Skeletal muscle satellite cell (primary cell): ENCODE measurements around the gene IL34.

Source experiments
- H3K27me3 ChIP-seq: 2 replicates; pipeline ENCODE4 v1.7.0; 2013; ENCODE audit warnings: low read length; ENCODE audit not compliant: control insufficient read depth, insufficient read depth
- H3K36me3 ChIP-seq: 2 replicates; pipeline ENCODE4 v1.7.0; 2013; ENCODE audit warnings: mild to moderate bottlenecking, control low read depth, low read length; ENCODE audit not compliant: insufficient read depth
- H3K4me1 ChIP-seq: 2 replicates; pipeline ENCODE4 v1.7.0; 2013; ENCODE audit warnings: low read length; ENCODE audit not compliant: control insufficient read depth, insufficient read depth
- H3K4me2 ChIP-seq: 2 replicates; pipeline ENCODE4 v1.7.0; 2013; ENCODE audit warnings: mild to moderate bottlenecking, low read length
- H3K4me3 ChIP-seq: 2 replicates; pipeline ENCODE4 v1.7.0; 2013; ENCODE audit warnings: low read length
- H3K9ac ChIP-seq: 2 replicates; pipeline ENCODE4 v1.7.0; 2013; ENCODE audit warnings: mild to moderate bottlenecking, low read depth, low read length, moderate library complexity
- H3K9me3 ChIP-seq: replicated peaks from 2 replicates; pipeline ENCODE4 v1.7.0; 2013; ENCODE audit warnings: mild to moderate bottlenecking, control low read depth, low read length

IL34 gene

DNA sequence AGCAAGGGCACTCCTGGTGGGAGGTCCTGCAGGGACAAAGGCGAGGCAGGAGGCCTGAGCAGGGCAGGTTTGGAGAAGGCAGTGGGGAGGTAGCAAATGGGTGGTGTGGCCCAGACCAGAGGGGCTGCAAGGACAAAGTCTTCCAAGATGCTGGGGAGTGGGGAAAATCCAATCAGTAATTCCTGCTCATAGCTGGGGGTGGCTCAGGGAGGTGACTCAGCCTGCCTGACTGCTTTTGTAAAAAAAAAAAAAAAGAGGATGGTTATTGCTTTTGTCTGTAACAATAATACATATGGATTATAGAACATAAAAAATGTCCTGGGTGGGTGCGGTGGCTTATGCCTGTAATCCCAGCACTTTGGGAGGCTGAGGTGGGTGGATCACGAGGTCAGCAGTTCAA, 5.2 kb downstream of the IL34 start:
- Histone ChIP-seq H3K4me2 (peak overlapping the region; percentile 27), H3K36me3 (no peaks in the 10 kb centered on the region), H3K9ac (no peak overlapping the region), H3K4me1 (peaks cover 40% of the 10 kb centered on the region), H3K9me3 (no peaks in the 10 kb centered on the region), H3K4me3 (no peak overlapping the region), H3K27me3 (no peaks in the 10 kb centered on the region)

DNA sequence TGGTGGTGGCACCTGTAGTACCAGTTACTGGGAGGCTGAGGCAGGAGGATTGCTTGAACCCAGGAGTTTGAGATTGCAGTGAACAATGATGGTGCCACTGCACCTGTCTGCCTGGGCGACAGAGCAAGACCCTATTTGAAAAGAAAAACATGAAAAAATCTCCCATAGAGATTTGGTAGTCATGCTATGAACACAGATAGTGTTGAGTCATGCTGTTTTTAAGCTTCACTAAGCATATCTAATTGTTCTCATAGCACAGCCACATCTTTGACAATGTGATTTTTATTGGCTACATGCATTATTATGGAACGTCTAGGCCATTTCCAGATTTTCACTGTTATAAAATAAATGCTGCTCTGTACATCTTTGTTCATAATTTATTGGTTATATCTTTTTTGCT, 6.0 kb downstream of the IL34 start:
- Histone ChIP-seq H3K4me2 (no peak overlapping the region), H3K27me3 (no peaks in the 10 kb centered on the region), H3K9me3 (no peaks in the 10 kb centered on the region), H3K4me3 (no peak overlapping the region), H3K9ac (no peak overlapping the region), H3K4me1 (peaks cover 32% of the 10 kb centered on the region), H3K36me3 (no peaks in the 10 kb centered on the region)

DNA sequence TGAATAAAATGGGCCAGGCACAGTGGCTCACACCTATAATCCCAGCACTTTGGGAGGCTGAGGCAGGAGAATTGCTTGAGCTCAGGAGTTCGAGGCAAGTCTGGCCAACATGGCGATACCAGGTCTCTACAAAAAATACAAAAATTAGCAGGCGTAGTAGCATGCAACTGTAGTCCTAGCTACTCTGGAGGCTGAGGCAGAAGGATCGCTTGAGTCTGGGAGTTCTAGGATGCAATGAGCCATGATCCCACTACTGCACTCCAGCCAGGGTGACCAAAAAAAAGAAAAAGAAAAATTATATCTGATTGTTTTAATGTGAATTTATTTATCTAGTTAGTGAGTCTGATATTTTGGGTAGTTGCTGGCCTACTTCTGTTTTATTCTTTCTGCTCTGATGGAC, 7.0 kb downstream of the IL34 start:
- Histone ChIP-seq H3K4me1 (peaks cover 26% of the 10 kb centered on the region), H3K4me3 (no peak overlapping the region), H3K36me3 (no peaks in the 10 kb centered on the region)

DNA sequence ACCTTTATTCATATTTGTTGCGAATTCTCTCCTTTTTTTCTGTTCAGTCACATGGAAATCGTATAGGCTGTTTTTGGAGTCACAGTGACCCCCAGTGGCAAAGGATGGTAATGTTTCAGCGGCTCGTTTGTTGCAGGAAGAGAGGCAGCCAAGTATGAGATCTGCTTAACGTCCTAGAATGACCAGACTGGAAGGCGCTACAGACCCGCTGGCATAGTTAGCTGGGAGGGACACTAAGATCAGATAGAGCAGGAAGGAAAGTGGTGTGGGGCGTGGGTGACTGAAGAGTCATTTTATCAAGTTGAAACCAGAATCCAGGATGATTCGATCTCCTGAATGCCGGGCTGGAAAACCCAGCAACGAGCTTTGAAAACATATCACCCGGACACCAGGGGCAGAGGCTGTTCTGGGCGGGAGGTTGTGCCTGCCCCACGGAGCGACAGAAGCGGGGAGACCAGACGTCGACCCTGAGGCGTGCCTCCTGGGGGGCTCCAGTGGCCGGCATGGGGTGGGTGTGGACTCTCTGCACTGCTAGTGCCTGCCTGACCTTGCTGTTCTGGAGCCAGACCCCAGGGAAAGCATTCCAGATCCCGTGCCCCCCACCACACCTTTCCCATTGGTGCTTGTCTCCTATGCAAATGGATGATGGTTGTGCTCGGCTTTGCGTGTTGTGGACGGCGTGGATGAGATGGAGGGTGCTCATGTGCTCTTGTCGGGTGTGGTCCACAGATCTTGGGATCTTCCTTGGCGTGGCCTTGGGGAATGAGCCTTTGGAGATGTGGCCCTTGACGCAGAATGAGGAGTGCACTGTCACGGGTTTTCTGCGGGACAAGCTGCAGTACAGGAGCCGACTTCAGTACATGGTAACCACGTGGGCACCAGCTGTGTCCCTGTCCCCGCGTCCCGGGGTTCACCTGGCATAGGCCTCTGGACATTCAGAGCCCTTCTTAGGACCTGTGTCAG, 7.7 kb downstream of the IL34 start:
- H3K4me2 ChIP-seq = peak overlapping the region; percentile 80
- peak overlapping the region; percentile 54 for H3K4me3 ChIP-seq
- peak overlapping the region; percentile 65 for H3K9ac ChIP-seq
- H3K4me1 ChIP-seq = peaks cover 26% of the 10 kb centered on the region
- H3K27me3 ChIP-seq = no peaks in the 10 kb centered on the region
- no peaks in the 10 kb centered on the region for H3K36me3 ChIP-seq
- no peaks in the 10 kb centered on the region for H3K9me3 ChIP-seq

More for the DNA sequence above, 7.0 kb downstream of the IL34 start:
- H3K27me3 ChIP-seq = no peaks in the 10 kb centered on the region
- no peak overlapping the region for H3K9ac ChIP-seq
- H3K4me2 ChIP-seq = no peak overlapping the region
- H3K9me3 ChIP-seq = no peaks in the 10 kb centered on the region

DNA sequence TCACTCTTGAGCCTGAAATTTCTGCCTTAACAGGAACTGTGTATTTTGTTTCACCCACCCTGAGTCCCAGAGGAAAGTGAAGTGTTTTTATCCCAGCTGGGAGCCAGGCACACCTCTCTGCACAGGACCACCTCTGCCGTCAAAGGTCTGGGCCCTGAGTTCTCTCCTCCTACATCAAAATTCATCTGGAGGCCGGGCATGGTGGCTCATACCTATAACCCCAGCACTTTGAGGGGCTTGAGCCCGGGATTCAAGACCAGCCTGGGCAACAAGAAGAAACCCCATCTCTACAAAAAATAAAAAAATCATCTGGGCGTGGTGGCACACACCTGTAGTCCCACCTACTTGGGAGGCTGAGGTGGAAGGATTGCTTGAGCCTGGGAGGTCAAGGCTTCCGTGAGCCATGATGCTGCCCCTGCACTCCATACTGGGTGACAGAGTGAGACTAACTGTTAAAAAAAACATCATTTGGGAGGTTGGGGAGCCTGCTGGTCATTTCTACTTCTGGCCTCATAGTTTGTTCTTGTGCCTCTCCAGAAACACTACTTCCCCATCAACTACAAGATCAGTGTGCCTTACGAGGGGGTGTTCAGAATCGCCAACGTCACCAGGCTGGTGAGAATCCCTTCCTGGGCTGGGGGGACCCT, 9.8 kb downstream of the IL34 start:
- H3K4me1 ChIP-seq = peaks cover 24% of the 10 kb centered on the region
- H3K4me3 ChIP-seq = no peak overlapping the region
- H3K27me3 ChIP-seq = no peaks in the 10 kb centered on the region
- no peak overlapping the region for H3K9ac ChIP-seq
- H3K36me3 ChIP-seq = no peaks in the 10 kb centered on the region
- no peak overlapping the region for H3K4me2 ChIP-seq
- H3K9me3 ChIP-seq = no peaks in the 10 kb centered on the region

DNA sequence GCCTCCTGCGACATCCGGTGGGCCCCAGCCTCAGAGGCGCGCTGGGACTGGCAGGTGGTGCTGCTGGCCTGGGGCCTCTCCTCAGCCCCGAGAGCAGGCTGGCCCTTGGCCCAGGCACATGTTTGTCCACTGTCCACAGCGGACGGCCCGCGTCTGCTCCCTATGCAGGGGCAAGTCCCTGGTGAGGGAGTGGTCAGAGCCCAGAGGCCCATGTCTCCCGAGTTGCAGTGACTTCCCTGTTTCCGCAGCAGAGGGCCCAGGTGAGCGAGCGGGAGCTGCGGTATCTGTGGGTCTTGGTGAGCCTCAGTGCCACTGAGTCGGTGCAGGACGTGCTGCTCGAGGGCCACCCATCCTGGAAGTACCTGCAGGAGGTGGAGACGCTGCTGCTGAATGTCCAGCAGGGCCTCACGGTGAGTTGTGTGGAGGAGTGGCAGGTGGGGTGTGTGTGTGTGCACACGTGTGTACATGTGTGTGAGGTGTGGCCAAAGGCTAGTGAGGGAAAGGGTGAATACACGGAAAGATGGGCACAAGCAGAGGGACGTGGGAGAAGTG, 10.4 kb downstream of the IL34 start:
- Histone ChIP-seq H3K27me3 (no peaks in the 10 kb centered on the region), H3K9ac (no peak overlapping the region), H3K4me3 (no peak overlapping the region), H3K9me3 (no peaks in the 10 kb centered on the region), H3K36me3 (peaks cover 2% of the 10 kb centered on the region), H3K4me1 (peaks cover 18% of the 10 kb centered on the region), H3K4me2 (no peak overlapping the region)

DNA sequence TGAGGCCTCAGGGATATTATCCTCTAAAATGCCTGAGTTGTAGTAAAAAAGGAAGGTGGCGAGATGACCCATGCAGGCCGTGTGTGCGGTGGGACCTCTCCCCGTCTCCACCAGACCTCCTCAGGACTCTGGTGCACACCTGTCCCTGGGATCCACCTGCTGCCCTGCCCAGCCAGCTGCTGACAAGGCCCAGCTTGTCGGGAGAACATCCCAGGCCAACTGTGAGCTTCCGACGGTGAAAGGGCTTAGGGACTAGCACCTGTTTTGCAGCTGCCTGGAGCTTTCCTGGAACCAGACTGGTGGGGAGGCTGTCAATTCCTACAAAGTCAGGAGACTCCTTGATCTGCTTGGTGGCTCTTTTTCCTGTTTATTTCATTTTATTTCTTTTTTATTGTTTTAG, 11.6 kb downstream of the IL34 start:
- Histone ChIP-seq H3K27me3 (no peaks in the 10 kb centered on the region), H3K4me2 (no peak overlapping the region), H3K9me3 (no peaks in the 10 kb centered on the region), H3K9ac (no peak overlapping the region), H3K4me1 (peaks cover 9% of the 10 kb centered on the region), H3K36me3 (peaks cover 10% of the 10 kb centered on the region), H3K4me3 (no peak overlapping the region)

DNA sequence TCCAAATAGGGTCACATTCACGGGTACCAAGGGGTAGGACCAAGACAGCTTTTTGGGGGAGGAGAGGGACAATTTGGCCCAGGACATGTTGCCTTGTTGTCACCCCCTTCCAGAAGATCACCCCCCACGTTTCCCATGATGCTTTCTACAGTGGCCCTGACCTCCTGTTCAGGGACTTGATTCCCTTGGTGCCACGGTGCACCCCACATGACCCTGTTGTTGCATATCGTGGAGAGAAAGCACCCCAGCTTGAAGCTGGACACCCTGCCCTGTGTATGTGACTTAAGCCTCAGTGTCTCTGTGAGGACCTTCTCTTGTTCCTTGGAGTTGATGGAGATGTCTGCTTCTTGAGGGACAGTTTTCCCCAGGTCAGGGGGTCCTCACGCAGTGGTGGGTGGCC, 12.6 kb downstream of the IL34 start:
- Histone ChIP-seq H3K36me3 (peaks cover 17% of the 10 kb centered on the region), H3K9me3 (no peaks in the 10 kb centered on the region), H3K4me2 (no peak overlapping the region), H3K27me3 (no peaks in the 10 kb centered on the region), H3K9ac (no peak overlapping the region), H3K4me3 (no peak overlapping the region), H3K4me1 (peaks cover 5% of the 10 kb centered on the region)

DNA sequence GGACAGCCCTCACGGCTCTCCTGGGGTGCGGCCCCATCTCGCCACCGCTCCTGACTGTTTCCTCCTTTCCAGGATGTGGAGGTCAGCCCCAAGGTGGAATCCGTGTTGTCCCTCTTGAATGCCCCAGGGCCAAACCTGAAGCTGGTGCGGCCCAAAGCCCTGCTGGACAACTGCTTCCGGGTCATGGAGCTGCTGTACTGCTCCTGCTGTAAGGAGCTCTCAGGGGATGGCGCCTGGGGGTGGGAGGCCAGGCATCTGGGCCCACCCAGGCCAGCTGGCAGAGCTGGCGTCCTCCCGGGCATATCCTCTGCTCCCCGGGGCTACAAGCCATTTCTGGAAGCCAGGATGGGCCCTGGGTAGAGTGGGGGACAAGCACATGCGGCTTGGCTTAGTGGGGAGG, 13.2 kb downstream of the IL34 start:
- Histone ChIP-seq H3K4me2 (no peak overlapping the region), H3K27me3 (no peaks in the 10 kb centered on the region), H3K9ac (no peak overlapping the region), H3K4me1 (no peaks in the 10 kb centered on the region), H3K9me3 (no peaks in the 10 kb centered on the region), H3K36me3 (peaks cover 23% of the 10 kb centered on the region), H3K4me3 (no peak overlapping the region)

DNA sequence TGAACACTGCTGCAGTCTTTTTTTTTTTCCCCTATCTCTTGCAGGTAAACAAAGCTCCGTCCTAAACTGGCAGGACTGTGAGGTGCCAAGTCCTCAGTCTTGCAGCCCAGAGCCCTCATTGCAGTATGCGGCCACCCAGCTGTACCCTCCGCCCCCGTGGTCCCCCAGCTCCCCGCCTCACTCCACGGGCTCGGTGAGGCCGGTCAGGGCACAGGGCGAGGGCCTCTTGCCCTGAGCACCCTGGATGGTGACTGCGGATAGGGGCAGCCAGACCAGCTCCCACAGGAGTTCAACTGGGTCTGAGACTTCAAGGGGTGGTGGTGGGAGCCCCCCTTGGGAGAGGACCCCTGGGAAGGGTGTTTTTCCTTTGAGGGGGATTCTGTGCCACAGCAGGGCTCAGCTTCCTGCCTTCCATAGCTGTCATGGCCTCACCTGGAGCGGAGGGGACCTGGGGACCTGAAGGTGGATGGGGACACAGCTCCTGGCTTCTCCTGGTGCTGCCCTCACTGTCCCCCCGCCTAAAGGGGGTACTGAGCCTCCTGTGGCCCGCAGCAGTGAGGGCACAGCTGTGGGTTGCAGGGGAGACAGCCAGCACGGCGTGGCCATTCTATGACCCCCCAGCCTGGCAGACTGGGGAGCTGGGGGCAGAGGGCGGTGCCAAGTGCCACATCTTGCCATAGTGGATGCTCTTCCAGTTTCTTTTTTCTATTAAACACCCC, 13.8 kb downstream of the IL34 start:
- Histone ChIP-seq H3K4me1 (no peaks in the 10 kb centered on the region), H3K4me2 (no peak overlapping the region), H3K4me3 (no peak overlapping the region), H3K9me3 (no peaks in the 10 kb centered on the region), H3K36me3 (peaks cover 29% of the 10 kb centered on the region), H3K9ac (no peak overlapping the region), H3K27me3 (no peaks in the 10 kb centered on the region)

DNA sequence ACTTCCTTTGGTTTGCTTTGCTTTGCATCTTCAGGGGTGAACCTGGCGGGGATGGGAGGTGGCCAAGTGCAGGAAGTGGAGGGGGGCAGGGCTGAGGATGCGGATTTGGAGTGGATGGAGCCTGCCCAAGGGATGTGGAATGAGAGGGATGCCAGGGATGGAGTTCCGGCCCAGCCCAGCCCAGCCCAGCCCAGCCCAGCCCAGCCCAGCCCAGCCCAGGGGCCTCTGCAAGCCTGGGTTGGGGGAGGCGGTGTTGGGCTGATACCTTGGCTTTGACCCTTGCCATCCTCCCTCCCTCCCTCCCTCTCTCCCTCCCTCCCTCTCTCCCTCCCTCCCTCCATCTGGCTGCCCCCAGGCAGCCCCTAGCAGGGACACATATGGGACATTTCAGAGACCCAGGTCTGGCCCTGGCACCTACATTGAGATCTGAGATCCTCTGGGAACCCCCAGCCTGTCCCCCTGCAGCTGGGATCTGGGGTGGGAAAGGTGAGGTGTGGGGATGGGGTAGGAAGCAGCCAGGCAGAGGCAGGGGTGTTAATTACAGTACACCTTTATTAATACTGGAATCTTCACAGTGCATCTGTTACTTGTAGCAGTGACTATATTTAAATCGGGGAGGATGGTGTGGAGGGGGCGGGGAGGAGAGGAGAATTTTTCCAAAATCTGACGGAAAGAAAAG, 14.5 kb downstream of the IL34 start:
- peaks cover 36% of the 10 kb centered on the region for H3K36me3 ChIP-seq
- no peak overlapping the region for H3K9ac ChIP-seq
- no peak overlapping the region for H3K4me2 ChIP-seq
- no peaks in the 10 kb centered on the region for H3K27me3 ChIP-seq
- no peaks in the 10 kb centered on the region for H3K4me1 ChIP-seq
- H3K9me3 ChIP-seq = no peaks in the 10 kb centered on the region
- H3K4me3 ChIP-seq = no peak overlapping the region
